ENCODE data around the gene SPTBN1. TPM values are rescaled to one million over a fixed set of nuclear protein-coding genes. Genes with fewer than 3 reads are reported as not detected.

Gene SPTBN1
- total RNA-seq, 1 experiment from 2014 or later, result 262 TPM

GRCh38 chr2:54649633-54650032 lies 193.5 kb downstream of the SPTBN1 start:
- Histone ChIP-seq H3K4me1 (replicated peaks; ENCODE audit: insufficient read depth) (no peaks in the 10 kb centered on the region), H3K9me3 (ENCODE audit: insufficient read depth, low read depth) (no peaks in the 10 kb centered on the region), H3K4me3 (no peak overlapping the region), H3K27ac (no peak overlapping the region), H2AFZ (no peak overlapping the region), H3K79me2 (ENCODE audit: low read depth) (no peaks in the 10 kb centered on the region), H3K27me3 (ENCODE audit: insufficient read depth, low read depth) (no peaks in the 10 kb centered on the region), H3K9me2 (ENCODE audit: insufficient read depth) (no peaks in the 10 kb centered on the region), H3K4me2 (no peak overlapping the region), H4K20me1 (ENCODE audit: insufficient read depth) (no peaks in the 10 kb centered on the region), H3K36me3 (ENCODE audit: low read depth) (peaks cover 77% of the 10 kb centered on the region), H3F3A (ENCODE audit: insufficient read depth, low read depth) (no peaks in the 10 kb centered on the region)
- BruUV-seq (replicated peaks), result TSS peak; percentile 11
- CTCF ChIA-PET, result no interaction called here
- POLR2A ChIA-PET (ENCODE audit: unreplicated experiment), result no interaction called here
- no peak for DNase-seq
- intact Hi-C loops (cut with micrococcal nuclease; ENCODE audit: unreplicated experiment), result loop anchor here (5.0 kb wide), 1 partner anchor 127 kb away; no protein-coding TSS in a partner anchor
- TF ChIP-seq EZH2 (IDR thresholded peaks at IDR 0.05; ENCODE audit: low read depth) (no peak), CTCF (conservative IDR thresholded peaks at IDR 0.05) (no peak)

GRCh38 chr2:54650612-54651011 lies 194.5 kb downstream of the SPTBN1 start:
- no peak overlapping the region for H3K4me2 ChIP-seq
- no peaks in the 10 kb centered on the region for H4K20me1 ChIP-seq (ENCODE audit: insufficient read depth)
- no peak overlapping the region for H2AFZ ChIP-seq
- peaks cover 78% of the 10 kb centered on the region for H3K36me3 ChIP-seq (ENCODE audit: low read depth)
- no peaks in the 10 kb centered on the region for H3K79me2 ChIP-seq (ENCODE audit: low read depth)
- TF ChIP-seq CTCF (conservative IDR thresholded peaks at IDR 0.05), result no peak
- TF ChIP-seq EZH2 (IDR thresholded peaks at IDR 0.05; ENCODE audit: low read depth), result no peak
- no peak overlapping the region for H3K27ac ChIP-seq
- intact Hi-C loops (cut with micrococcal nuclease; ENCODE audit: unreplicated experiment), result loop anchor here (5.0 kb wide), 1 partner anchor 128 kb away; no protein-coding TSS in a partner anchor
- H3F3A ChIP-seq (ENCODE audit: insufficient read depth, low read depth), result no peaks in the 10 kb centered on the region
- H3K27me3 ChIP-seq (ENCODE audit: insufficient read depth, low read depth), result no peaks in the 10 kb centered on the region
- no peak overlapping the region for H3K4me3 ChIP-seq
- DNase-seq, result no peak
- ChIA-PET POLR2A (ENCODE audit: unreplicated experiment) (interaction anchor here (0.6 kb wide), 1 partner anchor 134 kb away, joined by 3 read pairs; no protein-coding TSS in a partner anchor), CTCF (interaction anchor here (0.6 kb wide), 1 partner anchor 623 kb away, joined by 8 read pairs; no protein-coding TSS in a partner anchor)
- no peaks in the 10 kb centered on the region for H3K9me2 ChIP-seq (ENCODE audit: insufficient read depth)
- H3K4me1 ChIP-seq (replicated peaks; ENCODE audit: insufficient read depth), result no peaks in the 10 kb centered on the region
- BruUV-seq (replicated peaks), result no TSS peak
- no peaks in the 10 kb centered on the region for H3K9me3 ChIP-seq (ENCODE audit: insufficient read depth, low read depth)

- H3K9me2 ChIP-seq (ENCODE audit: insufficient read depth), result no peaks in the 10 kb centered on the region
- no peak overlapping the region for H3K4me2 ChIP-seq
- H3K9me3 ChIP-seq (ENCODE audit: insufficient read depth, low read depth), result no peaks in the 10 kb centered on the region
- intact Hi-C loops (cut with micrococcal nuclease; ENCODE audit: unreplicated experiment), result loop anchor here (5.0 kb wide), 1 partner anchor 129 kb away; no protein-coding TSS in a partner anchor
- ChIA-PET CTCF (no interaction called here), POLR2A (ENCODE audit: unreplicated experiment) (no interaction called here)
- TF ChIP-seq EZH2 (IDR thresholded peaks at IDR 0.05; ENCODE audit: low read depth), result no peak
- TF ChIP-seq CTCF (conservative IDR thresholded peaks at IDR 0.05), result no peak
- peaks cover 71% of the 10 kb centered on the region for H3K36me3 ChIP-seq (ENCODE audit: low read depth)
- H2AFZ ChIP-seq, result no peak overlapping the region
- no peaks in the 10 kb centered on the region for H3K79me2 ChIP-seq (ENCODE audit: low read depth)
- H3K27me3 ChIP-seq (ENCODE audit: insufficient read depth, low read depth), result no peaks in the 10 kb centered on the region
- DNase-seq, result no peak
- no peaks in the 10 kb centered on the region for H4K20me1 ChIP-seq (ENCODE audit: insufficient read depth)
- no peaks in the 10 kb centered on the region for H3F3A ChIP-seq (ENCODE audit: insufficient read depth, low read depth)
- H3K4me1 ChIP-seq (replicated peaks; ENCODE audit: insufficient read depth), result no peaks in the 10 kb centered on the region
- H3K4me3 ChIP-seq, result no peak overlapping the region
- no peak overlapping the region for H3K27ac ChIP-seq
- BruUV-seq (replicated peaks), result no TSS peak
Measured at GRCh38 chr2:54651291-54651690, 195.2 kb downstream of the SPTBN1 start.

Measured in PC-9 (cell line).